Measurements from ENCODE around the gene TMEM41B.

DNA sequence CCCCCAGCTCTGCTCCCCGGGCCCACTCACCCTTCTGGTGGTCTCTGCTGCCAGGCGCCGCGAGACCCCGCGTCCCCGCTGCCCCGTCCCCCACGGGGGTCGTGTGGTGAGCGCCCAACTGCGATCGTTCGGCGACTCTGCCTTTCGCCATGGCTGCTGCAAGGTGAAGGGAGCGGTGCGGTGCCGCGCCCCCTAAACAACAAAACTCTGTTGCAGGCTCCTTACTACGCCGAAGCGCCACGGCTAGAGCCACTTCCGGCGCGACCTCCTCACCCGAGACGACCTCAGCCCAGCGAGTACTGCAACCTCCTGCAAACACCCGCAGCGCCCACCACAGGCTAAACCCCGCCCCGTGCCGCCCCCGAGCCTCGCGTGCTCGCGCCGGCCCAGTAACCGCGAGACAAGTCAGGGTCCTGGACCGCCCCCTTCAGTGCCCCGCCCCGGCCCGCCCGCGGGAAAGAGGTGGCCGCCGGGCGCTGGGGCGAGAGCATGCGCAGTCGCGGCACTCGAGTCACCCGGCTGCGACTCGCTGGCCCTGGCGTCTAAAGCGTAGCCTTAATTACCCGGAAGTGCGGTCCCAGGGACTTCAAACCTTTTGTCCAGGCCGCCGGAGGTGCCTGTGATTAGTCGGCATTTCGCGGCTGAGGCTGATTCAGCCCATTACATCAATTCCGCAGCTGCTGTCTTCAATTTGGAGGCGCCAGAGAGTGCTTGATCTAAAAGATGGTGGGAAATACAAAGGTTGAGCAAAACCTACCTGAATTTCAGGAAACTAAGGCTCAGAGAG, at the start of gene TMEM41B:
- TF ChIP-seq, protein P1, sequence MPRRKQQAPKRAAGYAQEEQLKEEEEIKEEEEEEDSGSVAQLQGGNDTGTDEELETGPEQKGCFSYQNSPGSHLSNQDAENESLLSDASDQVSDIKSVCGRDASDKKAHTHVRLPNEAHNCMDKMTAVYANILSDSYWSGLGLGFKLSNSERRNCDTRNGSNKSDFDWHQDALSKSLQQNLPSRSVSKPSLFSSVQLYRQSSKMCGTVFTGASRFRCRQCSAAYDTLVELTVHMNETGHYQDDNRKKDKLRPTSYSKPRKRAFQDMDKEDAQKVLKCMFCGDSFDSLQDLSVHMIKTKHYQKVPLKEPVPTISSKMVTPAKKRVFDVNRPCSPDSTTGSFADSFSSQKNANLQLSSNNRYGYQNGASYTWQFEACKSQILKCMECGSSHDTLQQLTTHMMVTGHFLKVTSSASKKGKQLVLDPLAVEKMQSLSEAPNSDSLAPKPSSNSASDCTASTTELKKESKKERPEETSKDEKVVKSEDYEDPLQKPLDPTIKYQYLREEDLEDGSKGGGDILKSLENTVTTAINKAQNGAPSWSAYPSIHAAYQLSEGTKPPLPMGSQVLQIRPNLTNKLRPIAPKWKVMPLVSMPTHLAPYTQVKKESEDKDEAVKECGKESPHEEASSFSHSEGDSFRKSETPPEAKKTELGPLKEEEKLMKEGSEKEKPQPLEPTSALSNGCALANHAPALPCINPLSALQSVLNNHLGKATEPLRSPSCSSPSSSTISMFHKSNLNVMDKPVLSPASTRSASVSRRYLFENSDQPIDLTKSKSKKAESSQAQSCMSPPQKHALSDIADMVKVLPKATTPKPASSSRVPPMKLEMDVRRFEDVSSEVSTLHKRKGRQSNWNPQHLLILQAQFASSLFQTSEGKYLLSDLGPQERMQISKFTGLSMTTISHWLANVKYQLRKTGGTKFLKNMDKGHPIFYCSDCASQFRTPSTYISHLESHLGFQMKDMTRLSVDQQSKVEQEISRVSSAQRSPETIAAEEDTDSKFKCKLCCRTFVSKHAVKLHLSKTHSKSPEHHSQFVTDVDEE (CRISPR knock-in tag; IDR thresholded peaks at IDR 0.05): no peak
- no peak for TF ChIP-seq ESRRG (CRISPR knock-in tag; IDR thresholded peaks at IDR 0.05)
- no peak for TF ChIP-seq ZNF8 (CRISPR knock-in tag; IDR thresholded peaks at IDR 0.05)
- TF ChIP-seq PPARA (CRISPR knock-in tag; IDR thresholded peaks at IDR 0.05; ENCODE audit: borderline replicate concordance): no peak
- TF ChIP-seq ZC3H10 (CRISPR knock-in tag; IDR thresholded peaks at IDR 0.05): no peak
- TF ChIP-seq, protein P2, sequence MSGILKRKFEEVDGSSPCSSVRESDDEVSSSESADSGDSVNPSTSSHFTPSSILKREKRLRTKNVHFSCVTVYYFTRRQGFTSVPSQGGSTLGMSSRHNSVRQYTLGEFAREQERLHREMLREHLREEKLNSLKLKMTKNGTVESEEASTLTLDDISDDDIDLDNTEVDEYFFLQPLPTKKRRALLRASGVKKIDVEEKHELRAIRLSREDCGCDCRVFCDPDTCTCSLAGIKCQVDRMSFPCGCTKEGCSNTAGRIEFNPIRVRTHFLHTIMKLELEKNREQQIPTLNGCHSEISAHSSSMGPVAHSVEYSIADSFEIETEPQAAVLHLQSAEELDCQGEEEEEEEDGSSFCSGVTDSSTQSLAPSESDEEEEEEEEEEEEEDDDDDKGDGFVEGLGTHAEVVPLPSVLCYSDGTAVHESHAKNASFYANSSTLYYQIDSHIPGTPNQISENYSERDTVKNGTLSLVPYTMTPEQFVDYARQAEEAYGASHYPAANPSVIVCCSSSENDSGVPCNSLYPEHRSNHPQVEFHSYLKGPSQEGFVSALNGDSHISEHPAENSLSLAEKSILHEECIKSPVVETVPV (CRISPR knock-in tag; IDR thresholded peaks at IDR 0.05): no peak

Data from SK-N-SH treated with all-trans-retinoic acid at 6 μM for 48 hours (cell line).